GM18507 (cell line): ENCODE results near the gene SKAP1.
"Not testable (repeated sequence)": the region's sequence is repeated elsewhere in the genome, so short reads cannot be mapped to it uniquely, and the experiment has no call there.

Experiments
- DNase-seq: peaks from one replicate; pipeline ENCODE4 v3.0.0; 2011; ENCODE audit warnings: low read depth; ENCODE audit not compliant: insufficient read length; ENCODE audit errors: extremely low spot score
- FAIRE-seq: peaks from 2 replicates; lab custom pipeline; 2011; peaks lifted over from hg19 to GRCh38; lab: Jason Lieb, UNC

Gene SKAP1

GRCh38 chr17:48378708-48379392, 51.2 kb downstream of the SKAP1 start:
- FAIRE-seq = no peak
- DNase-seq = no peak

GRCh38 chr17:48378238-48378637, 51.8 kb downstream of the SKAP1 start:
- FAIRE-seq (no peak), DNase-seq (no peak)

GRCh38 chr17:48376682-48377325, 53.2 kb downstream of the SKAP1 start:
- no peak for FAIRE-seq
- no peak for DNase-seq

- no peak for FAIRE-seq
- no peak for DNase-seq
Measured at GRCh38 chr17:48375356-48375755, 54.7 kb downstream of the SKAP1 start.

- no peak for FAIRE-seq
- DNase-seq = no peak
Measured at GRCh38 chr17:48374650-48375230, 55.3 kb downstream of the SKAP1 start.

- no peak for FAIRE-seq
- DNase-seq = no peak
Measured at GRCh38 chr17:48373883-48374282, 56.1 kb downstream of the SKAP1 start.

- FAIRE-seq (no peak), DNase-seq (no peak)
Measured at GRCh38 chr17:48373130-48373830, 56.7 kb downstream of the SKAP1 start.

GRCh38 chr17:48368967-48369366, 61.0 kb downstream of the SKAP1 start:
- not testable (repeated sequence) for FAIRE-seq, DNase-seq

- FAIRE-seq (no peak), DNase-seq (no peak)
Measured at GRCh38 chr17:48368352-48368908, 61.6 kb downstream of the SKAP1 start.

- DNase-seq = no peak
Measured at GRCh38 chr17:48363161-48363560, 66.9 kb downstream of the SKAP1 start.

GRCh38 chr17:48360861-48361633, 69.0 kb downstream of the SKAP1 start:
- not testable (repeated sequence) for FAIRE-seq

More at GRCh38 chr17:48363161-48363560, 66.9 kb downstream of the SKAP1 start:
- no peak for FAIRE-seq

GRCh38 chr17:48357779-48358602, 72.0 kb downstream of the SKAP1 start:
- DNase-seq = no peak
- no peak for FAIRE-seq

More at GRCh38 chr17:48360861-48361633, 69.0 kb downstream of the SKAP1 start:
- not testable (repeated sequence) for DNase-seq

- DNase-seq (no peak), FAIRE-seq (no peak)
Measured at GRCh38 chr17:48356866-48357265, 73.1 kb downstream of the SKAP1 start.

- DNase-seq = no peak
- no peak for FAIRE-seq
Measured at GRCh38 chr17:48352630-48353029, 77.4 kb downstream of the SKAP1 start.

- no peak for DNase-seq
- peak; percentile 60 for FAIRE-seq
Measured at GRCh38 chr17:48351911-48352332, 78.1 kb downstream of the SKAP1 start.

GRCh38 chr17:48348352-48348751, 81.7 kb downstream of the SKAP1 start:
- no peak for DNase-seq

GRCh38 chr17:48347177-48347576, 82.8 kb downstream of the SKAP1 start:
- FAIRE-seq = no peak
- no peak for DNase-seq

More at GRCh38 chr17:48348352-48348751, 81.7 kb downstream of the SKAP1 start:
- no peak for FAIRE-seq

- FAIRE-seq = no peak
Measured at GRCh38 chr17:48344251-48344650, 85.8 kb downstream of the SKAP1 start.

More at GRCh38 chr17:48344251-48344650, 85.8 kb downstream of the SKAP1 start:
- no peak for DNase-seq
